NCI-H187 (cell line): ENCODE measurements around the gene ZNF766.
A peak's percentile ranks its signal among the peaks of the same experiment; 100 is the strongest.
"Not testable (repeated sequence)": the region's sequence is repeated elsewhere in the genome, so short reads cannot be mapped to it uniquely, and the experiment has no call there.

ENCODE experiments used
- DNase-seq, 2 experiments: peaks; one replicate each; lab custom pipeline; 2025; lab: John Stamatoyannopoulos, UW

Gene ZNF766

DNA sequence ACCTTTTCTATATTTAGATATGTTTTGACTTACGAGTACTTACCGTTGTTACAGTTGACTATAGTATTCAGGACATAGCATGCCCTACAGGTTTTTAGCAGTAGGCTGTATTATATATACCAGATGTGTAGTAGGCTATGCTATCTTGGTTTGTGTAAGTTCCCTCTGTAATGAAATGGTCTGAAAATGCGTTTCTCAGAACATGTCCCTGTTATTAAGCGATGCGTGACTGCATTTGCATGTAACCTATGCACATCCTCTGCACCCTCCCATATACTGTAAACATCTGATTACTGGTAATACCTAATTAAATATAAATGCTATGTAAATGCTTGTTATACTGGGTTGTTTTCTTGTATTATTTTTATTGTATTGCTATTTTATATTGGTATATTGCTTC, 6.6 kb downstream of the ZNF766 start:
- no peak for DNase-seq

GRCh38 chr19:52277471-52277870, 8.1 kb downstream of the ZNF766 start:
- no peak for DNase-seq

GRCh38 chr19:52286256-52286655, 16.9 kb downstream of the ZNF766 start:
- no peak for DNase-seq

DNA sequence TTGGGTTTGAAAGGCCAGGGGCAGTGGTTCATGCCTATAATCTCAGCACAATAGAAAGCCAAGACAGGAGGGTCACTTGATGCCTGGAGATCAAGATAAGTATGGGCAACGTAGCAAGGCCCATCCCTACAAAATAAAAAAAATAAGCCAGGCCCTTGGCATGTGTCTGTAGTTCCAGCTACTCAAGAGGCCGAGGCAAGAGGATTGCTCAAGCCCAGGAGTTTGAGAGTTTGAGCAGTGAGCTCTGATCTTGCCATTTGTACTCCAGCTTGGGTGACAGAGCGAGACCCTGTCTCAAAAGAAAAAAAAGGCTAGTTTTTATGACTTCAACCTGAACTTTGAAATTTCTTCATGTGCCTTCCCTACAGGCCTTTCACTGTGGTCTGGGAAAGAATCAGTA, 22.4 kb downstream of the ZNF766 start:
- DNase-seq: no peak

DNA sequence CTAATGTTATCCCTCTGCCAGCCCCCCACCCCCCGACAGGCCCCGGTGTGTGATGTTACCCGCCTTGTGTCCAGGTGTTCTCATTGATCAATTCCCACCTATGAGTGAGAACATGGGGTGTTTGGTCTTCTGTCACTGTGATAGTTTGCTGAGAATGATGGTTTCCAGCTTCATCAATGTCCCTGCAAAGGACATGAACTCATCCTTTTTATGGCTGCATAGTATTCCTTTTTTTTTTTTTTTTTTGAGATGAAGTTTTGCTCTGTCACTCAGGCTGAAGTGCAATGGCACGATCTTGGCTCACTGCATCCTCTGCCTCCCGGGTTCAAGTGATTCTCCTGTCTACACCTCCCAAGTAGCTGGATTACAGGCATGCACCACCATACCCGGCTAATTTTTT, 23.6 kb downstream of the ZNF766 start:
- not testable (repeated sequence) for DNase-seq

DNA sequence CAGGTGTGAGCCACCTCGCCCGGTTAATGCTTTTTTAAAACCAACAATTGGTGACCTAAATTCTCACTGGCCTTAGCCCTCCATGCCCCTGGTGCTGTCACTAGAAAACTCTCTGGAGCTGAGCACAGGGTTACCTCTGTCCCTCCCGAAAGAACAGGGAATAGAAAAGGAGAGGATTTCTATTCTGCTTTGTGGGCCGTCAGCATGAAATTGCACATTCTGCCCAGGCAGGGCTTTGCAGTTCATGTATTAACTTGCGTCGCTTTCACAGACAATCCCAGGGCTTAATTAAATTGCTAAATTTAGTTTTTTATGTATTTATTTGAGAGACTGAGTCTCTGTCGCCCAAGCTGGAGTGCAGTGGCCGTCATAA, 27.0 kb downstream of the ZNF766 start:
- DNase-seq: no peak

DNA sequence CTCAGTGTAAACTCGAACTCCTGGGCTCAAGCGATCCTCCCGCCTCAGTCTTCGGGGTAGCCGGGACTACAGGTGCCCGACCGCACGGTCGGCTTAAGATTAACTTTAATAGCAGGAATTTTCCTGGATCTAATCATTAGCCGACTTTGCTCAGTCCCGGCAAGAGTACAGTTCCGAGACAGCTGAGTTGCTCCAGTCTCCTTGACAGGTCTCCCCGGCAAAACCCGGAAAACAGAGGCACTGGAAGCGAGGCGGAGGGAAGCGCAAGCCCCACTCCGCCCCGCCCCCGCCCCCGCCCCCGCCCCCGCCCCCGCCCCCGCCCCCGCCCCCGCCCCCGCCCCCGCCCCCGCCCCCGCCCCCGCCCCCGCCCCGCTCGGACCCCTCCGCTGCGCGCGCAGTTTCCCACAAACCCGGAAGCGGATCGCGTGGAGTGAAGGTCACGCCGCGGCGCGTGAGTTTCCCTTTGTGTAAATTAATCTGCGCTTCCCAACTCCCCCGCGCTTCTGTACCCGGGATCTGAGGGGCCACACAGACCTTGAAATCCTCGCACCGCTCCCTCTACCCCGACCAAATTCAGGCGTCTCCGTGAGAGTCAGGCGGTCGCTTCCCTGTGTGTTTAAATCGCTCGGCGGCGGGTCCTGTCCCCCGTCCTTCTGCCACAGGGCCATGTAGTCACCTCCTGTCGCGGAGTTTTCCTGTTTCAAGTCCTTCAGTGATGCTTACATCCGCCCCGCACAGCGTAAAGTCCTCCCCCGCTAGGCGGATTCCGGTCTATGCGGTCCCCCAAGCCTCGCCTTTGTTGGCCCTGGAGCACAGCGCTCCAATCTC, 27.6 kb downstream of the ZNF766 start, which contains the start of gene ZNF480:
Gene ZNF480 (plus strand): TSS at position 397 of the 828 bp plus-strand sequence. CDS start 3,244 bp downstream, outside the sequence.
- peak; percentile 25 to 74 for DNase-seq

DNA sequence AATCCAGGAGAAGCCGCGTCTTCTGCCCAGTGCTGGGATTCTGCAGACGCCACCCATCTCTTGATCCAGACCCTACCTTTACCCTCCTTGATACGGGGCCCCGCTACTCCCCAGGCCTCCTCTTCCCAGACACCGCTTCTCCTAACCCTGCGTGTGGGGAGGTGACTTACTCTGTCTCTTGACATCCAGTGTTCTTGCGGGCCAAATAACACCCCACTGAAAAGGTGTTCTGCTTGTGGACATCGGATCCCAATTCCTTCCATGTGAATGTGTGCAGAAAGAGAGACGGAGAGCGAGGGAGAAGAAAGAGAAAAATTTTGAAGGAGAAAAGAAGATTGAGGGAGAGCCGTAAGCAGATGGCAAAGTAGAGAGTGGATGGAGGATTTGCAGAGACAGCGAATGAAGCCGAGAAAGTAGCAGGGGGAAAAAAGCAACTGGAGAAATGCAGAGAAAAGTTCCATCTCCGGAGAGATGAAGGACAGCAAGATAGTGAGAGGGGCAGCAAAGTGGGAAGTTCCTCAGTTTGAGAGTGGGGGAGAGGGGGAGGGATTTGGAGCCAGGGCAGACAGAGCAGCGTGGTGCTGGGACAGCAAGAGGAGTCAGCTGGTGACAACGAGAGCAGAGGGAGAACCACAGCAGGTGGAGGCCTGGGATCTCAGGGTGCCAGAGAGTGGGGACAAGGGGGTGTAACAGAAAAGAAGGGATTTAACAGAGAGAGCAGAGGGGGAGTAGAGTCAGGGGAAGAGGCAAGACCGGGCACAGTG, 28.4 kb downstream of the ZNF766 start:
- DNase-seq: no peak

DNA sequence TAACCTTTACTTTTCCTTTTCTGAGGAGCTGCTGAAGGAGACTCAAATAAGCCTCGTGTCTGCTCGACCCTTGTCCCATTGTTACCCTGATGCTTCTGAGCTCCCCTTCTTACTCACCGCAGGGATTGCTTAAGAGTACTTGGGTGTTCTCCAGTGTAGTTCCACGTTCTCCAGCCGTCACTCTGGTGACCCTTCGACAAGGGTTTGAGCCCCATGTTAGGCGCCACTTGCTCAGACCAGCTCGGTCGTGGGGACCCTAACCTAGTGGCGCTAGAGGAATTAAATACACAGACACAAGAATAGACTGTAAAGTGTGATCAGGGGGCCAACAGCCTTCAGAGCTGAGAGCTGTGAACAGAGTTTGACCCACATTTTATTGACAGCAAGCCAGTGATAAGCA, 37.9 kb downstream of the ZNF766 start:
- no peak for DNase-seq

GRCh38 chr19:52322429-52322828, 53.0 kb downstream of the ZNF766 start:
- DNase-seq: no peak

DNA sequence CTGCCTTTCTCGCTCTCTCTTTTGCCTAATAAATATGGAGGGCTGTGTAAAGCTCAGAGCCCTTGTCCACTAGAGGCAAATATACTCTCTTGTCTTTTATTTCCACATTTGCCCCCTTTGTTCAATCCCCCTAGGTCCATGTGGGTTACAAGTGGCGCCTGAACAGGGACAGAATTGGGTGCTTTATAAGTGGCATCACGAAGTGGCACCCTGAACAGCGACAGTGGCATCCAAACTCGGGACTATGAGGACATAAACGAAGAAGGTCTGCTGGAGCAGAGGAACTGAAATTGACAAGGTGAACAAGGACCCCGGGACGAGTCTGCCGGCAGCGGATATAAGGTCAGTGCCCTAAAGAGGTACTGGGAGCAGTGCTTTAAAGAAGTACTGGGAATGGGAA, 62.4 kb downstream of the ZNF766 start:
- no peak for DNase-seq

GRCh38 chr19:52335768-52336116, 66.4 kb downstream of the ZNF766 start:
- no peak for DNase-seq

DNA sequence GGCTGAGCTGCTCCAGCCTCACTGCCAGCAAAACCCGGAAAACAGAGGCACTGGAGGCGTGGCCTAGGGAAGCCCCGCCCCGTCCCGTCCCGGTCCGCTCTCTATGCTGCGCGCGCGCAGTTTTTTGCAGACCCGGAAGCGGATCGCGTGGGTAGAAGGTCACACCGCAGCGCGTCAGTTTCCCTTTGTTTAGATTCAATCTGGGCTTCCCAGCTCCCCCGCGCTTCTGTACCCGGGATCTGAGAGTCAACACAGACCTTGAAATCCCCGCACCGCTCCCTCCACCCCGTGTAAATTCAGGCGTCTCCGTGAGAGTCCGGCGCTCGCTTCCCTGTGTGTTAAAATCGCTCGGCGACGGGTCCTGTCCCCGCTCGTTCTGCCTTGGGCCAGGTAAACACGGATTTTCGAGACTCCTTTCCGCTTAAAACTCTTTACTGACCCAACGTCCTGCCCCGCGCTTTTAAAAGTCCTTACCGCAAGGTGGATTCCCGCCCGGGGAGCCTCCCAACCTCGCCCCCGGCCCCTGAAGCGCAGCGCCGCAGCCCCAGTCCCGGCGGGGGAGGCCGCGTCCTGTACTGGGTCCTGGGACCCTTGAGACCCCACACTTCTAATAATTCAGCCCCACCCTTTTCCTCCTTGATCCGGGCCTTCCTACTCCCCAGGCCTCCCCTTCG, 66.9 kb downstream of the ZNF766 start, which contains the start of gene ZNF610:
Gene ZNF610 (plus strand): TSS at position 127 of the 674 bp plus-strand sequence. CDS start 12,930 bp downstream, outside the sequence.
- peak; percentile 77 to 84 for DNase-seq

GRCh38 chr19:52336791-52337381, 67.5 kb downstream of the ZNF766 start:
- DNase-seq: no peak

DNA sequence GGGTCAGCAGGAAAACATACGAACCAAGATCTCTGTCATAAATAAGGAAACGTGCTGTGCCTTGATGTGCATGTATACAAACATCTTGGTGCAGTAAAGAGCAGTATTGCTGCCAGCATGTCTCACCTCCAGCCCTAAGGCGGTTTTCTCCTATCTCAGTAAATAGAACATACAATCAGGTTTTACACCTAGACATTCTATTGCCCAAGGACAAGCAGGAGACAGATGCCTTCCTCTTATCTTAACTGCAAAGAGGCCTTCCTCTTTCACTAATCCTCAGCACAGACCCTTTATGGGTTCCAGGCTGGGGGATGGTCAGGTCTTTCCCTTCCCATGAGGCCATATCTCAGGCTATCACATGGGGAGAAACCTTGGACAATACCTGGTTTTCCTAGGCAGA, 69.6 kb downstream of the ZNF766 start:
- not testable (repeated sequence) for DNase-seq

GRCh38 chr19:52343548-52343947, 74.2 kb downstream of the ZNF766 start:
- DNase-seq: peak in 1 of 2 experiments; percentile 63

DNA sequence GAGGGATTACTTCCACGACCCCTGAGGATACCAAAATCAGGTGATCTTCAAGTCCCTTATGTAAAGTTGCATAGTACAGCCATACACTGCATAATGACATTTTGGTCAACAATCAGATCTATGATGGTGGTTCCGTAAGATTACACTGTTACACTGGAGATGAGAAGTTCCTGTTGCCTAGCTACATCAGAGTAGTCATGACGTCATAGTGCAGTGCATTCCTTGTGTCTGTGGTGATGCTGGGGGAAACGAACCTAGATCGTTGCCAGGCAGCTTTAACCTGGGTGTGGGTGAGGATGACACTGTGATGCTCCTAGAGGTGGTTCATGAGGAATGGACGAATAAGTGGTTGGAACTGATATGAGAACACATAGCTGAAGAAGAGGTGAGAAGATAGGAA, 75.8 kb downstream of the ZNF766 start:
- DNase-seq: no peak
